HCT116 (cell line): ENCODE data around the gene DDX18.

ENCODE experiments used
- CBX3 ChIP-seq: IDR thresholded peaks from 2 replicates; pipeline ENCODE4 v1.6.1; 2012; ENCODE audit warnings: low read depth
- POLR2A ChIP-seq: IDR thresholded peaks from 2 replicates; pipeline ENCODE4 v1.7.0; 2011; ENCODE audit warnings: borderline replicate concordance; ENCODE audit not compliant: insufficient read depth, insufficient read length; ENCODE audit errors: extremely low read depth
- POLR2AphosphoS5 ChIP-seq: IDR thresholded peaks from 2 replicates; pipeline ENCODE4 v1.6.1; 2011; ENCODE audit warnings: mild to moderate bottlenecking, low read depth, low read length, moderate library complexity
- TCF7L2 ChIP-seq: IDR thresholded peaks from 2 replicates; pipeline ENCODE4 v1.7.0; 2011; ENCODE audit warnings: borderline replicate concordance, inconsistent platforms; ENCODE audit not compliant: insufficient read depth, insufficient read length; ENCODE audit errors: extremely low read depth
- ZFX ChIP-seq: fragments of 450-650 bp; IDR thresholded peaks from 2 replicates; pipeline ENCODE4 v1.6.1; 2017

DNA sequence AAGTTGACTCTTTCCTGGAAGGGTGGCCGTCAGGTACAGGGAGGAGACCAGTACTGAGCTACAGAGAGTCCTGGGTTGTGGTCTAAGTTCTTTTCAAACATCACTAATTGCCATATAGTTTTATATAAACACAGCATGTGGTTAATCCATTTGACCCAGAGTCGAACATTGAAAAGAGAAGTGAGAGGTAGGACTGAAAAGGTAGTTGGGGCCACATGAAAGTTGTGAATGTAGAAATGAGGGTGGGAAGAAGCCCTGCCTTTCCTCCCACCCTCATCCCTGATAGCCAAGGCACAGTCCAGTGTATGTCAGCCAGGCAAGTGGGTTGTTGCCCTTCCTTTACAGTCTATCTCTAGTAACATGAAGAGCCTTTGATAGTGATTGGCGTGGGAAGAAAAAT lies 4.4 kb downstream of the DDX18 start:
- no peak for TF ChIP-seq POLR2AphosphoS5
- TF ChIP-seq TCF7L2: no peak
- no peak for TF ChIP-seq ZFX
- no peak for TF ChIP-seq CBX3
- no peak for TF ChIP-seq POLR2A
